CD4-positive, alpha-beta T cell (primary cell): ENCODE results near the gene THAP12. TPM values are rescaled to one million over a fixed set of nuclear protein-coding genes. Genes with fewer than 3 reads are reported as not detected.

Source experiments
- ATAC-seq: fragments of 200-7000 bp; cut with Tn5 transposase; one replicate; pipeline ENCODE4 v1.10.0; 2022; ENCODE audit warnings: mild to moderate bottlenecking; ENCODE audit not compliant: poor library complexity
- CTCF ChIA-PET: fragments of 350-600 bp; sonication (Branson Sonifier 250); formaldehyde crosslinking; loops from one replicate; lab custom pipeline; 2021; ENCODE audit warnings: antibody characterized with exemption, inconsistent platforms; lab: Charles Lee
- POLR2A ChIA-PET: fragments of 350-600 bp; sonication (Branson Sonifier 250); formaldehyde crosslinking; loops from one replicate; lab custom pipeline; 2021; ENCODE audit warnings: antibody characterized with exemption, inconsistent platforms; lab: Charles Lee
- DNase-seq, 14 experiments: peaks; one replicate each; pipeline ENCODE4 v3.0.0-alpha.2; 2013 to 2020; ENCODE audit warnings: mixed read lengths in 2 of 14
- H3K27ac ChIP-seq, 2 donors: one replicate each; pipeline versions ENCODE4 v1.5.1 to v1.7.0; 2013; ENCODE audit warnings: low read length in 2 of 2, low read depth in 1 of 2, mild to moderate bottlenecking in 1 of 2
- H3K27me3 ChIP-seq, 2 experiments: 1 replicate in 1 of 2; 2 replicates in 1 of 2; pipeline versions ENCODE4 v1.6.1 to v1.7.0; 2013; ENCODE audit warnings: low read length in 2 of 2, control low read depth in 1 of 2, mild to moderate bottlenecking in 1 of 2, moderate library complexity in 1 of 2; ENCODE audit not compliant: insufficient read depth in 2 of 2, control insufficient read depth in 1 of 2
- H3K36me3 ChIP-seq: one replicate; pipeline ENCODE4 v1.6.1; 2013; ENCODE audit warnings: low read length, control low read depth; ENCODE audit not compliant: insufficient read depth
- H3K4me1 ChIP-seq: one replicate; pipeline ENCODE4 v1.6.1; 2013; ENCODE audit warnings: low read length, control low read depth; ENCODE audit not compliant: insufficient read depth
- H3K4me3 ChIP-seq: one replicate; pipeline ENCODE4 v1.5.1; 2013; ENCODE audit warnings: mild to moderate bottlenecking, low read length, moderate library complexity
- H3K9me3 ChIP-seq, 2 experiments: 1 replicate in 1 of 2; 2 replicates in 1 of 2; pipeline versions ENCODE4 v1.6.1 to v1.7.0; 2013; ENCODE audit warnings: low read length in 2 of 2, mild to moderate bottlenecking in 2 of 2, control low read depth in 1 of 2, moderate library complexity in 1 of 2; ENCODE audit not compliant: control insufficient read depth in 1 of 2, insufficient read depth in 1 of 2
- H3K27ac Mint-ChIP-seq: one replicate; pipeline ENCODE4 v1.8.0; 2020; ENCODE audit warnings: mixed read lengths
- H3K27me3 Mint-ChIP-seq: one replicate; pipeline ENCODE4 v1.8.0; 2021; ENCODE audit warnings: mixed read lengths
- H3K36me3 Mint-ChIP-seq: one replicate; pipeline ENCODE4 v1.8.0; 2021; ENCODE audit warnings: low read depth, mixed read lengths
- H3K4me1 Mint-ChIP-seq: one replicate; pipeline ENCODE4 v1.8.0; 2021; ENCODE audit warnings: low read depth, mixed read lengths
- H3K4me3 Mint-ChIP-seq: one replicate; pipeline ENCODE4 v1.8.0; 2020; ENCODE audit warnings: mild to moderate bottlenecking, mixed read lengths
- H3K9me3 Mint-ChIP-seq: one replicate; pipeline ENCODE4 v1.8.0; 2020; ENCODE audit warnings: mixed read lengths
- CTCF ChIP-seq: fragments of 200-600 bp; IDR thresholded peaks from one replicate; pipeline ENCODE4 v1.8.0; 2022; ENCODE audit warnings: antibody characterized with exemption, mild to moderate bottlenecking
- intact Hi-C, 2 experiments: fragments of 100-400 bp; cut with DNase I in 1 of 2; cut with micrococcal nuclease in 1 of 2; formaldehyde crosslinking; loops; one replicate each; pipeline versions ENCODE4 v1.15.1 to v1.9.0; 2023 to 2025; cut with DNase I, micrococcal nuclease
- total RNA-seq, 174 experiments: library from RNA in 2 of 174; stranded (reverse) in 2 of 174; gene quantifications; one replicate each; pipeline ENCODE4 v1.2.3 and lab custom pipeline; 2021 to 2026

THAP12 gene
- total RNA-seq, 2 experiments from 2014 or later: 34.8 to 36.3 TPM

GRCh38 chr11:76424379-76424778 lies 43.4 kb upstream of the THAP12 start:
- Histone ChIP-seq H3K27me3 (no peaks in the 10 kb centered on the region), H3K4me3 (no peak overlapping the region), H3K9me3 (no peaks in the 10 kb centered on the region), H3K4me1 (no peaks in the 10 kb centered on the region), H3K27ac (no peak overlapping the region), H3K36me3 (no peaks in the 10 kb centered on the region)
- no peak for TF ChIP-seq CTCF
- intact Hi-C loops: no loop called here
- no peaks in the 10 kb centered on the region for H3K36me3 Mint-ChIP-seq
- no peak overlapping the region for H3K4me3 Mint-ChIP-seq
- no peak for ATAC-seq
- H3K4me1 Mint-ChIP-seq: no peaks in the 10 kb centered on the region
- no peaks in the 10 kb centered on the region for H3K9me3 Mint-ChIP-seq
- H3K27ac Mint-ChIP-seq: no peak overlapping the region
- ChIA-PET CTCF (no interaction called here), POLR2A (no interaction called here)
- DNase-seq: no peak
- H3K27me3 Mint-ChIP-seq: peaks cover 4% of the 10 kb centered on the region

- Histone ChIP-seq H3K27me3 (peaks cover 5 to 6% of the 10 kb centered on the region in 2 experiments), H3K4me1 (no peaks in the 10 kb centered on the region), H3K9me3 (no peaks in the 10 kb centered on the region), H3K27ac (no peak overlapping the region), H3K4me3 (no peak overlapping the region), H3K36me3 (no peaks in the 10 kb centered on the region)
- H3K27me3 Mint-ChIP-seq: peaks cover 8% of the 10 kb centered on the region
- intact Hi-C loops: no loop called here
- peak; percentile 10 for TF ChIP-seq CTCF
- H3K4me3 Mint-ChIP-seq: no peak overlapping the region
- ChIA-PET POLR2A (no interaction called here), CTCF (interaction anchor here (0.6 to 1.0 kb wide), 3 partner anchors 10 to 109 kb away, joined by 3 read pairs; no protein-coding TSS in a partner anchor)
- H3K9me3 Mint-ChIP-seq: no peaks in the 10 kb centered on the region
- peak in 3 of 14 experiments; percentile 12 to 25 (median 21) for DNase-seq
- H3K36me3 Mint-ChIP-seq: no peaks in the 10 kb centered on the region
- ATAC-seq: no peak
- no peaks in the 10 kb centered on the region for H3K4me1 Mint-ChIP-seq
- H3K27ac Mint-ChIP-seq: no peak overlapping the region
Observed at GRCh38 chr11:76419896-76420295, 39.0 kb upstream of the THAP12 start.

- Histone ChIP-seq H3K27ac (no peak overlapping the region), H3K27me3 (peaks cover 5 to 6% of the 10 kb centered on the region in 2 experiments), H3K36me3 (no peaks in the 10 kb centered on the region), H3K4me1 (no peaks in the 10 kb centered on the region), H3K4me3 (no peak overlapping the region), H3K9me3 (peaks cover 0 to 4% of the 10 kb centered on the region in 2 experiments)
- ChIA-PET POLR2A (no interaction called here), CTCF (no interaction called here)
- intact Hi-C loops: no loop called here
- no peak for ATAC-seq
- Mint-ChIP-seq H3K36me3 (no peaks in the 10 kb centered on the region), H3K27ac (no peak overlapping the region), H3K27me3 (peaks cover 8% of the 10 kb centered on the region), H3K4me1 (no peaks in the 10 kb centered on the region), H3K4me3 (no peak overlapping the region), H3K9me3 (no peaks in the 10 kb centered on the region)
- TF ChIP-seq CTCF: no peak
- peak in 1 of 14 experiments; percentile 16 for DNase-seq
Observed at GRCh38 chr11:76415073-76415472, 34.1 kb upstream of the THAP12 start.
